Renal cortex interstitium (tissue), 15 donors: ENCODE results near the gene SORCS1. TPM values are rescaled to one million over a fixed set of nuclear protein-coding genes. Genes with fewer than 3 reads are reported as not detected.

Experiments
- DNase-seq, 11 donors: peaks; one replicate each; pipeline ENCODE4 v3.0.0-alpha.2; 2013; ENCODE audit warnings: low read depth in 9 of 11, low spot score in 4 of 11; ENCODE audit errors: extremely low read depth in 1 of 11
- long read RNA-seq, 16 experiments: transcript quantifications; one replicate each; lab custom pipeline, GENCODE V29; 2026
- polyA plus RNA-seq, 3 donors: library from polyadenylated mRNA; unstranded; fragments of 120-200 nt; gene quantifications; one replicate each; pipeline ENCODE4 v1.2.1, GENCODE V29; 2013; ENCODE audit not compliant: insufficient read length in 3 of 3

The SORCS1 gene
- 10 to 100 TPM; 10.7 to 18.9 (median 13.7) TPM for polyA plus RNA-seq
- long read RNA-seq, donor 1: 0 reads
- long read RNA-seq, donor 2: 0 reads
- long read RNA-seq, donor 3, full-length matches to known transcripts: 2 of 2 reads
- long read RNA-seq, donor 3, partial matches to known transcripts: 0 of 2 reads
- long read RNA-seq, donor 3, other reads (novel, unspliced or antisense): 0 of 2 reads
- long read RNA-seq, donor 4: 0 reads
- long read RNA-seq, donor 5: 0 reads
- long read RNA-seq, donor 6, full-length matches to known transcripts: 2 of 2 reads
- long read RNA-seq, donor 6, partial matches to known transcripts: 0 of 2 reads
- long read RNA-seq, donor 6, other reads (novel, unspliced or antisense): 0 of 2 reads
- long read RNA-seq, donor 7: 0 reads
- long read RNA-seq, donor 8: 0 reads
- long read RNA-seq, donor 9: 0 reads
- long read RNA-seq, donor 10, full-length matches to known transcripts: 1 of 1 reads
- long read RNA-seq, donor 10, partial matches to known transcripts: 0 of 1 reads
- long read RNA-seq, donor 10, other reads (novel, unspliced or antisense): 0 of 1 reads
- long read RNA-seq, donor 11: 0 reads
- long read RNA-seq, donor 12: 0 reads
- long read RNA-seq, donor 13: 0 reads
- long read RNA-seq, donor 14, full-length matches to known transcripts: 1 of 1 reads
- long read RNA-seq, donor 14, partial matches to known transcripts: 0 of 1 reads
- long read RNA-seq, donor 14, other reads (novel, unspliced or antisense): 0 of 1 reads
- long read RNA-seq, donor 15: 0 reads
- long read RNA-seq, donor 16: 0 reads

DNA sequence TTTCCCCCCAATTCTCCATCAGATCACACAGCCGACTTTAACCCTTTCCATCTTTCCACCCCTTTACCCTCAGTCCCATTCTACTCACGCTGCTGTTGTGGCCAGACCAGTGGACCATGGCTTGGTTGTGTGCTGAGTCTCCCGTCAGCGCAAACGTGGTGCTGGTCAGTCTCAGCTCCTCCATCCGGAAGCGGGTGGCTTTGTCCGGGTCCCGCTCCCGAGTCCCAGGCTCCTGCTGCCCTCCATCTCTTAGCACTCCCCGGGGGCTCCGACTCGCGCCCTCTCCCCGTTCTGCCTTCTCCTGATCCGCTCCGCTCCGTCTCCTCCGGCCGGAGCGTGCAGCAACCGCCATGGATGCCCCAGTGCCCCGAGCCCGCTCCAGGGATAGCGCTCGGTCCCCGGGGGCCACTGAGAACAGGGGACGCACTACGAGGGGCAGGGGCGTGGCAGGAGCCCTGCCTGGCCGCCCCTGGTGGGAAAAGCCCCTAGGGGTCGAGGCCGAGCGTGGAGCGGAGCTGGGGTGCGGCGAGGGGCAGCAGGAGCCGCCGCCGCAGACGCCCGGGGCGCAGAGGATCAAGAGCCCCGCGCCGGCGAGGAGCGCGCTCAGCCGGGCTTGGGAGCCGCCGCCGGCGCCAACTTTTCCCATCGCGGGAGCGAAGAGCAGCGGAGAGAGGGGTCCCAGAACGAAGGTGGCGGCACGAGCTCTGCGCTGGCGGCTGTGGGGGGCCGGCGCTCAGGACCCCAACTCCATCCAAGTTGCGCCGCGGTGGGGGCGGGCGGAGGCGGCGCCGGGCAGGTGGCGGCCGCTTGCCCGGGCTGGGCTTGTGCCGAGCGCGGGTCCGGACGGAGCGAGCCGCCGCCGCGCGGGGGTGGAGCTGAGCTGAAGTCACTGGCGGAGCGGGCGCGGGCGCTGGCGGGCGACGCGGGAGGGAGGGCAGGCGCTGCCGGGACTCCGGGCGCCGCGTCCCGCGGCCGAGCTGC lies at the start of gene SORCS1:
Gene SORCS1, minus strand, starts transcription at position 826 of the 981 bp plus-strand sequence.
- DNase-seq: peak in 2 of 11 donors; percentile 39 to 56

DNA sequence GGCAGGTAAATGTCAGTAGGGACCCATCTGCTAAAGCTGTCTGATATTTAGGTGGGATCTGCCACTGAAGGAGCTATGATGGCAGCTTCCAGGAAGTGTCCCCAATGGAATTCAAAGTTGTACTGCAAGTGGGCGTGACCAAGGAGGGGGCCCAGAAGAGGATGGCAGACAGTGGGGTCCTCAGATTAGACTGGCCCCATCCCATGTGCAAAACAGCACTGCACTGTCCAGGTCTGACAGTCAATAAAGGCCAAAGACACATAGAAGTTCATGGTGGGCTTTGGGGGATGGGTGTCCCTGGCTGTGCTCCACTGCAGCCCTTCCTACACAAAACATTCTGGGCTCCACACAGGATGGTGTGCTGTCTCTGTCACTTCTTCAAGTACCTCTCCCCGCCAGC lies 49.8 kb upstream of the SORCS1 start:
- DNase-seq: no peak

DNA sequence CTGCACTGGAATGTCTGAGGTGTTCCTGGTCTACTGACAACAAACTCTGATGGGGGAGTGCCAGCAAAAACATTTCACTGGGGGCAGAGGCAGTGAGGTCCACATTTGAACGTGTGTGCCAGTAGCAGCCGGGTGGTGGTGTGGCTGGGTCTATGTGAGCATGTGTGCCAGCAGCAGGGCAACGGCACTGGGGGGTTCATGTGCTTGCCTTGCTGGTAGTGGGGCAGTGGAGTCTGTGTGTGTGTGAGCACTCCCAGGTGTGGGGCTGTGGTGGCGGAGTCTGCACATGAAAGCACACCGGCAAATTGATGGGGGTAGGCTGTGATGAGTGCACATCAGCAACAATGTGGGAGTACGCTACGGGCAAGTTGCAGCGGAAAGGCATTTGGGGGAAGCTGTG lies 49.4 kb upstream of the SORCS1 start:
- DNase-seq: no peak

DNA sequence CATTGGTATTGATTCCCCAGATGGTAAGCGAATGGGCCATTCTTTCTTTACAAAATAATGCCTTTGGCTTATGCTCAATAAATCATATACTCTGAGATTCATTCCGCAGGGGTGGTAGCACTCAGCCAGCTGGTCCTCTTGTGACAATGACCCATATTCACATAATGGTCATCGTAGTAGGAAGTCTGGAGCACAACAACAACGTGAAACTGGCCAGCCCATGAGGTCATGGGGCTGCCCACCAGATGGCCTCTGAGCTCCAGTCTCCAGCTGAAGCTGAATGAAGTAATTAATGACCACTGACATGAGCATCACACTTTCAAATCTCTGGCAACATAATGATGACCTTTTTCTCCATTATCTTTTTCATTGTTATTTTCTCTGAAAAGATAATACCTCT lies 42.3 kb upstream of the SORCS1 start:
- DNase-seq: no peak

DNA sequence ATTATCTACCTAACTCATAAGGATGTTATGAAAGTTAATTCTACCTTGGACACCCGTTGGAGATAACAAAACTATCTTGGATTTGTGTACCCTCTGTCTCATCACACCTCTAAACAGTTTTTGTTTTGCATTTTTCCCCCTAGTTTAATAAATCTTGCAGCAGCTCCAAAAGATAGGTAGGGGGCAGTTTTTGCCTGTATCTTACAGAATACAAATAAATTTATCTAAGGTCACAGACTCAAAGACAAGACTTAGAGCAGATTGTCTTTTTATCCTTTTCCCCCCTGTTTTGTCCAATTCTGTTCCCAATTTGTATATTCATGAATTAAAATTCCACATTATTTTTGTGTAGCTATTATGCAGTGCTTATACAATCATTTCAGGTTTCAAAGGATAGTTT lies 5.0 kb upstream of the SORCS1 start:
- DNase-seq: no peak

DNA sequence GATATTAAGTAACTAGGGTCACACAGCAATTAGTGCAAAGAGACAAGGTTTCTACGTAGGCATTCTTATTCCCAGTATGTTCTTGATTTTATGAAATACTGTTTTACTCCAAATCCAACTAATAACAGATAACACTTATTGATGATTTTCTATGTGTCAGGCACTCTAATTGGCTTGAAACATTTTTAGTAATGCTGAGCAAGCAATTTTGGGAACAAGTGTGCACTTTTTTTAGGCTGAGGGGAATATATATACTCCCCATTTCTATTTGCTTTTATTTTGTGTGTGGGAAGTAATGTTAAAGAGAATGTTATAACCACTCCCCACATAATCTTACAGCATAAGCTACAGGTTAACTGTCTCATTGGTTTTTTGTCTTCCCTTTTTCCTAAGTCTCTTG lies 4.2 kb upstream of the SORCS1 start:
- DNase-seq: no peak

DNA sequence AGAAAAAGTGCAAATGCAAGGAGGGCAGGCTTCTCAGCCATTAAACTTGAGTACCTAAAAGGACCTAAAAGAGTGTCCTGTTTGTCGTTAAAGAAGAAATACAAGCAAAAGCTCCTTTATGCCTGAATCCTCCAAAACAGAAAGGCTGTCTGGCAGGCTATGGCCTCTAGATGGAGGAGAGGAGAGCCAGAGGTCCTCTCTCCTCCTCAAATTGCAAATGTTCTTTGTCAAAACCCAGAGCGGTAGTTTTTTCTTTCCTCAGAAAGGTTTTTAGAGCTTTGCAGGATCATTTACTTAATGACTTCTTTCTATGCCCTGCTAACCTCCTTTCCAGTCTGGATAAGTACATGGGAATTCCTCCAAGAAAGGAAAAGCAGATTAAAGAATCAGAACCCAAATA lies 1.9 kb upstream of the SORCS1 start:
- DNase-seq: peak in 2 of 11 donors; percentile 9 to 21

DNA sequence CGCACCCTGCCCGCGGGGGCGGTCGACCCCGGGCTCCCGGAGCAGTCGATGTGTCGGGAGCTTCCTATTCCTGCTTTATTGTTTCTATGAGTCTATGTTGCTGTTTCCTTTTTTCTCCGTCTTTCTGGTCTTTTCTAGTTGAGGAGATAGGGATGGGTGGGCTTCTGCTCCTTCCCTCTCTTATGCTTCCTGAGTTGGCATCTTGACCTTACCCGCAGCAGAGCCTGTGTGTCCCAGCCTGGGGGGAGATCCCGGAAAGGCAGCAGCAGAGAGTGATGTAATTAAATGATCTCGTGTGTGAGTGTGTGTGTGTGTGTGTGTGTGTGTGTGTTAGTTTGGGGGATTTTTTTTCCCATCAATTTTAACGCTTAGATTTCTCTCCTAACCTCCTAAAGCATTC lies 486 bp upstream of the SORCS1 start:
- DNase-seq: peak in 1 of 11 donors; percentile 24

DNA sequence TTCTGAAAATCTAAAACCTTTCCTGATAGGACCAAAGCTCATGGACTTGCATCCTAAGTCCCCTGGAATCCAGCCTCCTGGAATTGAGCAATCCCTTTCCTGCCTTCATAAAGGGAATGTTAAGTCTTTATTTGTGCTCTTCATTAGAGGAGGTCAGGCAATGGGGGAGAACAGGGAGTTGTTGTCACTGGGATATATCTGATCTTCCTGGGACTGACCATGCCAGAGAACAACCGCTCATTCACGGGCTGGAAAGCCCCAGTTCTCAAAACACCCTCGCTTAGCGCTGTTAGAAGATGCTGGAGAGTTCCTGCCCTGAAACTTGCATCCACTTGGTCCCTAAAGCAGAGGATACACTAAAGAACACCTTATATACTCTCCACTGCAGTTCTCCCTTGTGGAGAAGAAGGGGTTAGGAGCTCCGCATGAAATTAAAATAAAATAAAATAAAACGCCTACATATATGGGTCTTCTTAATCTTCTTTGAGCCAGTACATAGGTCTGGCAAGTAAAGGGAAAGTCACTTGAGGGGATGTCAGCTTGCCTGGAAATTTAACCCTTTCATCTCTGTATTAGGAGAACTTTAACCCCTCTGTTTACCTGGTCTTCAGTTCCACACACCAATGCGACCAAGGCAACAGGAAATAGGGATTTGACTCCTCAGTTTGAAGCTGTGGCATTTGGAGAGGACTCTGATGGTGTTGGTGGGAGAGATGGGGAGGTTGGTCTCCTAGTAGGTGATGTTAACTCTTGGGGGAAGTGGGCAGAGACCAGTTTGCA lies 1.2 kb downstream of the SORCS1 start:
- no peak for DNase-seq

DNA sequence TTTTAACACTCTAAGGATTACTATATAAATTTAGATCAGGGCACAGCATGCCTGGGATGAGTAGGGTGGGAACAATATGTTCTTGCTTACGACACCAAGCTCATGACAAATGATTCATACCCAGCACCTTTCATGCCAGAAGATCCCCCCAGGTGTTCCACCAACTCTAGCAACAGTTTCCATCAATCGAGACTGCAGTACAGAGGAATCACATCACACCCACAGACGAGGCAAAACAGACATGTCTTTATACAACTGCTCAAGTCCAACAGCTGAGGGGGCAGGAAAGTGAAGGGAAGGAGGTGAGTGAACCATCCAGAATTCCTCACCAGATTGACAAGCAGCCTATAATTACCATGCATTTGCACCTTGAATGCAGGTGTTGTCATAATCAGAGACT lies 3.6 kb downstream of the SORCS1 start:
- DNase-seq: no peak

DNA sequence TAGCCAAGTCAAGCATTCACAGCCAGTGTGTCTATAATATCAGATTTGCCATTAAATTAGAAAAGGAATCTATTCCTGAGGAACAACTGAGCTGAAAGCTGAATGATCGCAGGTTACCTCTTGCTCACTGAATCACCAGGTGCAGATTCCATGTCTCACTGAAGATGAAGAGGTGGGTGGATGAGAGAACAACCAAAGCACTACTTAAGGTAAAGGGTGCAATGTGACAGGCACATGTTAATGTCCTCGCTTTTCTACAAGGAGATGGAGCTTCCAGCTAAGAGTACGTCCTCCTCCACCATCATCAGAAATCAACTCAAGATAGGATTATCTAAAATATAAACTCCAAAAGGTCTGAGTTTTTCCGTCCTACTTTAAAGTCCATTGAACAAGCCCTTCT lies 4.6 kb downstream of the SORCS1 start:
- no peak for DNase-seq

DNA sequence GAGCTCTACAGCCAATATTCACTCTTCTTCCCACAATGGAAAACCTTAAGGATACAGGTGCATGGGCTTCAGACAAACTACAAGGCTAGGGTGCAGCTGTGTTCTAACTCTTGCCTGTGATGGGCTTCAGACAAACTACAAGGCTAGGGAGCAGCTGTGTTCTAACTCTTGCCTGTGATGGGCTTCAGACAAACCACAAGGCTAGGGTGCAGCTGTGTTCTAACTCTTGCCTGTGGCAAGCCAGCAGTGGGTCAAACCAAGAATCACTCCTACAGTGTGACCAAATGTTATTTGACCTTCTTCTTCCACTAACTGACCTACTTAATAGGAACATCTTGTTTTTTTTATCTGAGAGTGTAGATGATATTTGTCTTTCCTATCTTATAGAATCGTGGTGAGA lies 7.4 kb downstream of the SORCS1 start:
- no peak for DNase-seq

DNA sequence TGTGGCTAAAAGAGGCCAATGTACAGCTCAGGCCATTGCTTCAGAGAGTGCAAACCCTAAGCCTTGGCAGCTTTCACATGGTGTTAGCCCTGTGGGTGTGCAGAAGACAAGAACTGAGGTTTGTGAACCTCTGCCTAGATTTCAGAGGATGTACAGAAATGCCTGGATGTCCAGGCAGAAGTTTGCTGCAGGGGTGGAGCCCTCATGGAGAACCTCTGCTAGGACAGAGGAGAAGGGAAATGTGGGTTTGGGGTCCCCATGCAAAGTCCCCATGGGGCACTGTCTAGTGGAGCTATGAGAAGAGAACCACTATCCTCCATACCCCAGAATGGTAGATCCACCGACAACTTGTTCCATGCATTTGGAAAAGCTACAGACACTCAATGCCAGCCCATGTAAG lies 12.4 kb downstream of the SORCS1 start:
- DNase-seq: no peak

DNA sequence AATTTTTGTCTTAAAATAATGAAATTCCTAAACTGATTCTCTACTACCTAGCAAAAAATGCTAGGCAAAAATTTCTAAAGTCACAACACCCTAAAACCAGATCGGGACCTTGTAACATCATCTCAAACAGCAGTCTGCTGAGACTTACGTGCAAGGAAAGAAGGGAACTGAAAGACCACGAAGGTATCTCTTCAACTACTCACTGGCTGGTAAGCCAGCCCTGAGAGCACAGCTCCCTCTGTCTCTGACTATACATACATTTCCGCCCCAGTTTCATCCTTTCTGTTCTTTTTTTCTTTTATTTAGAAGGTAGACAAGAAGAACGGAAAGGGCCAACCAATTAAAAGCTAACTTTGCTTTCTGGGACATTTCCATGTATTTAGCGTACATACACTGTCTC lies 15.6 kb downstream of the SORCS1 start:
- no peak for DNase-seq

DNA sequence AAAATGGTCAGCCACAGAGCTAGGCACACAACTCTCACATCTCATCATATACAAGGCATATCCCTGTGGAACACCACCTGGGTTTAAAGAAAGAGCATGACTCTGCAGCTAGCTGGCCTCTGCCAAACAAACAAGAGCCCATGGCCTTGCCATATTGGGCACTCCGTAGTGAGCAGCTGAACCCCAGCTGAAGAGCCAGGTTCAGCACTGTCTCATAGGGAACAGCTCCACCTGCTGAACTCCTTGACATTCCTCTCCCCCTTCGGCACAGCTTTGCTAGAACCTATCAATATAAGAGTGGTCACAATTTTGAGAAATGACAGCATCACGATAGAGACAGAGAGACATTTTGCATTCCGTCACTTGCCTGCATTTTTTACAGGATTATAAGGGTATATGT lies 20.0 kb downstream of the SORCS1 start:
- DNase-seq: no peak

DNA sequence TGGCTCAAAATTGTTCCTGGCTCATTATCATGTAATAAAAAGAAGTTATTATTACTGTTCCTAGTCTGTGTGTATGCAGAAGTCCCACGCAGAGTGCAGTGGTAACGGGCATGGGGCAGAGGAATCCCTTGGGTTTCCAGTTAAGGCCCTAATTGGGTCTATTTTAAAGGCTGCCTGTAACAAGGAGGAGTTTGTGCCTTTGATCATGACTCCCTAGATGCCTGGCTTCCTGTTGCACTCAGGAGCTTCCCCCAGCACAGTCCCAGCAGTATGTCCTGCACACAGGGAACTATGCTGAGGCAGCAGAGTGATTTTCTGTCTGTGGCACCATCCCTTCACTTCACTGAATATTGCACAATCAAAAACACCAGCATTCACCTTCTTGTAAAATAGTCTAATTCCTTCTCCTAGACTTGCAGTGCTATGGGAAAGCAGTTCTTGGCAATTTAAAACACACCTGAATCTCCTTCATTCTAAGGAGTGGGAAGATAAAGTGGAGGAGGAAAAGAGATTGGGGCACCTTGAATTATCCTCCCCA lies 22.9 kb downstream of the SORCS1 start:
- DNase-seq: no peak

DNA sequence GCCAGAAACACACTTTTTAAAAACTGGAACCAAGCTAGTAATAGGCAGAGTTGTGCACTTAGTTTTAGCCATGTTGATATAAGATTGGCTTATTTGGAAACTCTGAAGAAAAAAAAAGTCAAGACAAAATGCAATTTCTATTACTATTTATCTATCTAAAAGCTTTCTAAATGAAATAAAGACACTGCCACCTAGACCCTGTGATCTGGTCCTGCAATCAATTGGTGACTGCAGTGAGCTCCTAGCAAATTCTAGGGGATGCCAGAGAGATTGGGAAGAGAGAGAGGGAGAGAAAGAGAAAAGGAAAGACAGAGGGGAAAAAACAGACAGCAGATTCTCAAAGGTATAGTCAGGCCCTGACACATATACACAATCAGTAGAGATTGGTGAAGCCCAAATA lies 25.3 kb downstream of the SORCS1 start:
- DNase-seq: no peak

DNA sequence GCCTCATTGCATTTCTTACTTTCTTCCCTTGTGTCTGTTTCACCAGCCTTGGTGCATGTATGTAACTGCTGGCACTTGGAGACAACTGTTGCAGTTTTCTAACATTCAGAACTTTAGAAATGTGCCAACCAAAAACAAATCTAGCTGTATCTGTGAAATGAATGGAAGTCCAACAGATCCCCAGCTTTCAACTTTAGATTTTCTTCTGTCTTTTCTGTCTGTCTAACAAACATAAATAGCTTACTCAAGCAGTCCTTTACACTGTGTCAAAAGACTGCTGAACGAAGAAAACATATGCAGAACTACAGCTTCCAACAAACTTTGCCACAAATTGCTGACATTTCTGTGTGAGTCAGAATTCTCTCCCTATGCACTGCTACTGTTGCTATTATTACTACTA lies 30.9 kb downstream of the SORCS1 start:
- DNase-seq: no peak
